SK-N-SH (cell line): ENCODE results near the gene PRICKLE4. TPM values are rescaled to one million over a fixed set of nuclear protein-coding genes. Genes with fewer than 3 reads are reported as not detected.
A peak's percentile ranks its signal among the peaks of the same experiment; 100 is the strongest.

ENCODE experiments used
- CTCF ChIA-PET: fragments of 300-600, 350-600 bp; formaldehyde crosslinking; extraction: SDS; loops from one replicate; lab custom pipeline; 2021; lab: Yijun Ruan, JAX
- POLR2A ChIA-PET: fragments of 350-600 bp; sonication (Branson Sonifier 250); formaldehyde crosslinking; extraction: SDS; loops from one replicate; lab custom pipeline; 2020; ENCODE audit warnings: antibody characterized with exemption, inconsistent platforms; lab: Yijun Ruan, JAX
- DNase-seq: peaks from one replicate; pipeline ENCODE4 v3.0.0; 2012
- H2AFZ ChIP-seq: fragments of 200-600 bp; sonication (generic); 2 replicates; pipeline ENCODE4 v1.8.1; 2016; ENCODE audit warnings: antibody characterized with exemption, mild to moderate bottlenecking, low read depth
- H3F3A ChIP-seq: fragments of 200-600 bp; sonication (generic); replicated peaks from 2 replicates; pipeline ENCODE3; 2016; ENCODE audit warnings: antibody characterized with exemption, mild to moderate bottlenecking; ENCODE audit not compliant: insufficient read depth
- H3K27ac ChIP-seq, 2 experiments: fragments of 200-500 bp in 1 of 2; fragments of 200-600 bp in 1 of 2; sonication (Bioruptor generic) in 1 of 2; sonication (generic), shearing (Covaris generic) in 1 of 2; 2 replicates each; pipeline versions ENCODE4 v1.5.1 to v1.6.1; 2014 to 2016; ENCODE audit warnings: low read depth in 2 of 2, inconsistent platforms in 1 of 2, low read length in 1 of 2, mild to moderate bottlenecking in 1 of 2, mixed read lengths in 1 of 2
- H3K27me3 ChIP-seq: fragments of 200-600 bp; sonication (generic), shearing (Covaris generic); 2 replicates; pipeline ENCODE4 v1.6.1; 2016; ENCODE audit warnings: mixed run types; ENCODE audit not compliant: insufficient read depth
- H3K36me3 ChIP-seq, 2 experiments: fragments of 200-500 bp in 1 of 2; fragments of 200-600 bp in 1 of 2; sonication (Bioruptor generic) in 1 of 2; sonication (generic) in 1 of 2; replicated peaks in 1 of 2; 2 replicates each; pipeline versions ENCODE3 to v1.5.1; 2014 to 2016; ENCODE audit warnings: low read length in 1 of 2, mild to moderate bottlenecking in 1 of 2; ENCODE audit not compliant: insufficient read depth in 2 of 2, control insufficient read depth in 1 of 2
- H3K4me1 ChIP-seq, 2 experiments: fragments of 200-500 bp in 1 of 2; fragments of 200-600 bp in 1 of 2; sonication (Bioruptor generic) in 1 of 2; sonication (generic), shearing (Covaris generic) in 1 of 2; 2 replicates each; pipeline versions ENCODE4 v1.5.1 to v1.6.1; 2014 to 2016; ENCODE audit warnings: low read depth in 1 of 2, low read length in 1 of 2, mixed run types in 1 of 2; ENCODE audit not compliant: insufficient read depth in 2 of 2, control insufficient read depth in 1 of 2
- H3K4me2 ChIP-seq: fragments of 200-600 bp; sonication (generic), shearing (Covaris generic); 2 replicates; pipeline ENCODE4 v1.6.1; 2017; ENCODE audit warnings: mixed run types
- H3K4me3 ChIP-seq, 2 experiments: fragments of 200-500 bp in 1 of 2; fragments of 200-600 bp in 1 of 2; sonication (Bioruptor generic) in 1 of 2; sonication (generic), shearing (Covaris generic) in 1 of 2; 2 replicates each; pipeline versions ENCODE4 v1.5.1 to v1.8.1; 2014 to 2016; ENCODE audit warnings: low read depth in 2 of 2, inconsistent platforms in 1 of 2, low read length in 1 of 2, mild to moderate bottlenecking in 1 of 2, mixed read lengths in 1 of 2, moderate library complexity in 1 of 2
- H3K79me2 ChIP-seq: fragments of 200-600 bp; sonication (generic); 2 replicates; pipeline ENCODE4 v1.8.1; 2017; ENCODE audit warnings: mild to moderate bottlenecking; ENCODE audit not compliant: insufficient read depth
- H3K9ac ChIP-seq: fragments of 200-600 bp; sonication (generic); 2 replicates; pipeline ENCODE4 v1.6.1; 2017; ENCODE audit warnings: mixed run types
- H3K9me2 ChIP-seq: fragments of 200-600 bp; sonication (generic); 2 replicates; pipeline ENCODE4 v1.6.1; 2017; ENCODE audit warnings: mixed run types
- H3K9me3 ChIP-seq: fragments of 200-600 bp; sonication (generic); 2 replicates; pipeline ENCODE4 v1.6.1; 2017; ENCODE audit warnings: mixed run types, mild to moderate bottlenecking, moderate library complexity
- H4K20me1 ChIP-seq: fragments of 200-600 bp; sonication (generic); 2 replicates; pipeline ENCODE4 v1.6.1; 2017; ENCODE audit warnings: mild to moderate bottlenecking, mixed run types; ENCODE audit not compliant: insufficient read depth
- ELF1 ChIP-seq: IDR thresholded peaks from 2 replicates; pipeline ENCODE4 v1.4.0; 2012
- EZH2phosphoT487 ChIP-seq: fragments of 200-600 bp; sonication (generic); IDR thresholded peaks from 2 replicates; pipeline ENCODE4 v1.6.1; 2017; ENCODE audit warnings: low read depth, mixed run types, mild to moderate bottlenecking, antibody characterized with exemption, moderate library complexity, borderline replicate concordance
- FOXJ3 ChIP-seq: sonication (generic); formaldehyde crosslinking; IDR thresholded peaks from 2 replicates; pipeline ENCODE4 v1.5.1; 2020; ENCODE audit warnings: mild to moderate bottlenecking, missing genetic modification reagents
- FOXM1 ChIP-seq: IDR thresholded peaks from 2 replicates; pipeline ENCODE4 v1.4.0; 2012; ENCODE audit warnings: low read depth, mild to moderate bottlenecking
- GABPA ChIP-seq: IDR thresholded peaks from 2 replicates; pipeline ENCODE4 v1.4.0; 2012; ENCODE audit warnings: low read depth, mild to moderate bottlenecking
- JUND ChIP-seq: IDR thresholded peaks from 2 replicates; pipeline ENCODE4 v1.4.0; 2012
- MEF2A ChIP-seq: IDR thresholded peaks from 2 replicates; pipeline ENCODE4 v1.4.0; 2012; ENCODE audit warnings: low read depth, borderline replicate concordance
- NFIC ChIP-seq: IDR thresholded peaks from 2 replicates; pipeline ENCODE4 v1.4.0; 2012; ENCODE audit warnings: borderline replicate concordance
- NRF1 ChIP-seq: IDR thresholded peaks from 2 replicates; pipeline ENCODE4 v1.6.1; 2012; ENCODE audit warnings: low read depth, mild to moderate bottlenecking, low read length
- RAD21 ChIP-seq: IDR thresholded peaks from 2 replicates; pipeline ENCODE4 v1.6.1; 2012; ENCODE audit warnings: mild to moderate bottlenecking, low read length
- RCOR1 ChIP-seq: fragments of 150-350 bp; IDR thresholded peaks from 2 replicates; pipeline ENCODE4 v1.6.1; 2017; ENCODE audit warnings: antibody characterized with exemption, low read length
- RFX5 ChIP-seq: IDR thresholded peaks from 2 replicates; pipeline ENCODE4 v1.6.1; 2012; ENCODE audit warnings: mild to moderate bottlenecking, improper control_type of control experiment, low read length
- RXRA ChIP-seq: IDR thresholded peaks from 2 replicates; pipeline ENCODE4 v1.4.0; 2012; ENCODE audit warnings: low read depth, mild to moderate bottlenecking, borderline replicate concordance
- SMC3 ChIP-seq: IDR thresholded peaks from 2 replicates; pipeline ENCODE4 v1.6.1; 2012; ENCODE audit warnings: low read depth, low read length, improper control_type of control experiment
- TAF1 ChIP-seq: IDR thresholded peaks from 2 replicates; pipeline ENCODE4 v1.6.1; 2012; ENCODE audit warnings: low read depth, mild to moderate bottlenecking, low read length, moderate library complexity, borderline replicate concordance
- TCF12 ChIP-seq: IDR thresholded peaks from 2 replicates; pipeline ENCODE4 v1.4.0; 2012
- TEAD4 ChIP-seq: IDR thresholded peaks from 2 replicates; pipeline ENCODE4 v1.4.0; 2012; ENCODE audit warnings: mild to moderate bottlenecking, borderline replicate concordance; ENCODE audit not compliant: insufficient read depth
- YY1 ChIP-seq: IDR thresholded peaks from 2 replicates; pipeline ENCODE4 v1.4.0; 2012; ENCODE audit warnings: low read depth, mild to moderate bottlenecking
- WGBS: methylation state at CpG from one replicate; pipeline ENCODE4 v1.1.6; 2017; ENCODE audit warnings: low lambda C conversion rate; 5-methylcytosine and 5-hydroxymethylcytosine counted together
- polyA plus RNA-seq, 3 experiments: library from polyadenylated mRNA; depleted of rRNA; stranded (reverse); fragments of >200 nt; gene quantifications; 2 replicates each; pipeline ENCODE4 v1.2.3, GENCODE V29; 2012
- TF ChIP-seq, protein P1 (sequence below): fragments of 150-350 bp; IDR thresholded peaks from 2 replicates; pipeline ENCODE4 v1.6.1; 2016; ENCODE audit warnings: mild to moderate bottlenecking, low read depth, low read length
- TF ChIP-seq, protein P2 (sequence below): IDR thresholded peaks from 2 replicates; pipeline ENCODE4 v1.6.1; 2012; ENCODE audit warnings: mild to moderate bottlenecking, low read depth, low read length, moderate library complexity

PRICKLE4 gene
- polyA plus RNA-seq, 1 of the 3 experiments (the other 2 are of a cell fraction) = 3.9 TPM

DNA sequence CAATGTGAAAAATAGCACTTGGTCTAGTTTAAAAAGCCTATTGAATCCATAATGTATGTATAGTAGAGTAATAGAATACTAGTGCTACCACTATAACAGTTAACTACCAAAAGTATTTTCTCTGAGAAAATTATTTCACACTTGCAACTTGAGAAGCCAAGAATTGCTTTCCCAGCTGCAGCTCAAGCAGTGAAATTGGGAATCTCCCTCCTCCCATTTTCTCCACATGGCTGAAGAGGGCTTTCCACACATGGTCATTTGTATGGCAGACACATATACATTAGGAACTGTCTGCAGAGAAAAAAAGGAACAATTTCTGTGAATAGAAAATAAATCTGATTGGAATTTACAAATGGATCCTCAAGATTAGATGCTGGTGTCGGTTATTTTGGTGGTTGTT lies 41.4 kb downstream of the PRICKLE4 start:
- no peak for DNase-seq
- CTCF ChIA-PET = interaction anchor here (0.6 kb wide), 1 partner anchor 35 kb away, joined by 4 read pairs; the partner anchor contains the start of gene TOMM6
- H3K79me2 ChIP-seq = no peaks in the 10 kb centered on the region
- no peaks in the 10 kb centered on the region for H3K9me3 ChIP-seq
- H3K4me2 ChIP-seq = no peak overlapping the region
- H3K4me3 ChIP-seq = no peak overlapping the region
- no peaks in the 10 kb centered on the region for H4K20me1 ChIP-seq
- H3K9me2 ChIP-seq = no peaks in the 10 kb centered on the region
- no peak overlapping the region for H2AFZ ChIP-seq
- peaks cover 0 to 7% of the 10 kb centered on the region in 2 experiments; a peak in 1 of 4 replicates for H3K4me1 ChIP-seq
- H3K27ac ChIP-seq = no peak overlapping the region
- no peak for TF ChIP-seq SMC3
- no peak for TF ChIP-seq RAD21
- TF ChIP-seq EZH2phosphoT487 = no peak
- 100% methylated on average over 1 of the region's 1 CpG for WGBS
- POLR2A ChIA-PET = no interaction called here
- H3K27me3 ChIP-seq = no peaks in the 10 kb centered on the region
- no peaks in the 10 kb centered on the region for H3K36me3 ChIP-seq
- H3F3A ChIP-seq = peaks cover 7% of the 10 kb centered on the region
- H3K9ac ChIP-seq = no peak overlapping the region

DNA sequence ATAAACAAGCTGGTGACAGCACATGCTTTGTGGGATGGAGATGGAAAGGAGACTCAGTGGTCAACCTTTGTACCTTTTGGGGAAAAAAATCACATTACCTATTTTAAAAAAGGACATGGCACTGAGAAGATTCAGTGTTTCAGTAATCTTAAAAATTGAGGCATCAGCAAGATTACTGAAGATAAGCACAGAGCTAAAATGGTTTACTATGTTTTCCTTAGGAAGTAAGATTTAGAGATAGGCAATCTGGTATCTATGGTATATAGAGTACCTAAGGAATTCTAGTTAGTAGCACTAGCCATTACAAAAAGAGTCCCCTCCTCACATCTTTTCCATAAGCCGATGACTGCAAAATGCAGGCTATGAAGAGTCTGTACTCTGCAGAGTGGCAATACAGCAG lies 42.6 kb downstream of the PRICKLE4 start:
- Histone ChIP-seq H4K20me1 (no peaks in the 10 kb centered on the region), H3K9ac (no peak overlapping the region), H2AFZ (no peak overlapping the region), H3K4me2 (0 out of 2 replicates have a peak overlapping the region, but pooled peaks have one; percentile 6), H3K27ac (no peak overlapping the region), H3K4me3 (no peak overlapping the region), H3K79me2 (no peaks in the 10 kb centered on the region), H3K9me3 (no peaks in the 10 kb centered on the region), H3K36me3 (no peaks in the 10 kb centered on the region), H3K9me2 (no peaks in the 10 kb centered on the region), H3K27me3 (no peaks in the 10 kb centered on the region), H3K4me1 (peaks cover 0 to 7% of the 10 kb centered on the region in 2 experiments; a peak in 1 of 4 replicates), H3F3A (peaks cover 7% of the 10 kb centered on the region)
- ChIA-PET CTCF (interaction anchor here (0.5 kb wide), 1 partner anchor 24 kb away, joined by 3 read pairs; no protein-coding TSS in a partner anchor), POLR2A (no interaction called here)
- DNase-seq = no peak
- 100% methylated on average over 1 of the region's 1 CpG for WGBS
- TF ChIP-seq, protein P1, sequence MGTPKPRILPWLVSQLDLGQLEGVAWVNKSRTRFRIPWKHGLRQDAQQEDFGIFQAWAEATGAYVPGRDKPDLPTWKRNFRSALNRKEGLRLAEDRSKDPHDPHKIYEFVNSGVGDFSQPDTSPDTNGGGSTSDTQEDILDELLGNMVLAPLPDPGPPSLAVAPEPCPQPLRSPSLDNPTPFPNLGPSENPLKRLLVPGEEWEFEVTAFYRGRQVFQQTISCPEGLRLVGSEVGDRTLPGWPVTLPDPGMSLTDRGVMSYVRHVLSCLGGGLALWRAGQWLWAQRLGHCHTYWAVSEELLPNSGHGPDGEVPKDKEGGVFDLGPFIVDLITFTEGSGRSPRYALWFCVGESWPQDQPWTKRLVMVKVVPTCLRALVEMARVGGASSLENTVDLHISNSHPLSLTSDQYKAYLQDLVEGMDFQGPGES = no peak
- TF ChIP-seq JUND = no peak
- no peak for TF ChIP-seq YY1
- no peak for TF ChIP-seq NFIC
- TF ChIP-seq MEF2A = no peak
- TF ChIP-seq NRF1 = no peak
- TF ChIP-seq ELF1 = no peak
- TF ChIP-seq TAF1 = no peak
- TF ChIP-seq FOXM1 = no peak
- TF ChIP-seq TEAD4 = no peak
- no peak for TF ChIP-seq RCOR1
- TF ChIP-seq GABPA = no peak
- no peak for TF ChIP-seq RFX5
- TF ChIP-seq FOXJ3 = no peak
- TF ChIP-seq RXRA = no peak
- no peak for TF ChIP-seq TCF12
- TF ChIP-seq, protein P2, sequence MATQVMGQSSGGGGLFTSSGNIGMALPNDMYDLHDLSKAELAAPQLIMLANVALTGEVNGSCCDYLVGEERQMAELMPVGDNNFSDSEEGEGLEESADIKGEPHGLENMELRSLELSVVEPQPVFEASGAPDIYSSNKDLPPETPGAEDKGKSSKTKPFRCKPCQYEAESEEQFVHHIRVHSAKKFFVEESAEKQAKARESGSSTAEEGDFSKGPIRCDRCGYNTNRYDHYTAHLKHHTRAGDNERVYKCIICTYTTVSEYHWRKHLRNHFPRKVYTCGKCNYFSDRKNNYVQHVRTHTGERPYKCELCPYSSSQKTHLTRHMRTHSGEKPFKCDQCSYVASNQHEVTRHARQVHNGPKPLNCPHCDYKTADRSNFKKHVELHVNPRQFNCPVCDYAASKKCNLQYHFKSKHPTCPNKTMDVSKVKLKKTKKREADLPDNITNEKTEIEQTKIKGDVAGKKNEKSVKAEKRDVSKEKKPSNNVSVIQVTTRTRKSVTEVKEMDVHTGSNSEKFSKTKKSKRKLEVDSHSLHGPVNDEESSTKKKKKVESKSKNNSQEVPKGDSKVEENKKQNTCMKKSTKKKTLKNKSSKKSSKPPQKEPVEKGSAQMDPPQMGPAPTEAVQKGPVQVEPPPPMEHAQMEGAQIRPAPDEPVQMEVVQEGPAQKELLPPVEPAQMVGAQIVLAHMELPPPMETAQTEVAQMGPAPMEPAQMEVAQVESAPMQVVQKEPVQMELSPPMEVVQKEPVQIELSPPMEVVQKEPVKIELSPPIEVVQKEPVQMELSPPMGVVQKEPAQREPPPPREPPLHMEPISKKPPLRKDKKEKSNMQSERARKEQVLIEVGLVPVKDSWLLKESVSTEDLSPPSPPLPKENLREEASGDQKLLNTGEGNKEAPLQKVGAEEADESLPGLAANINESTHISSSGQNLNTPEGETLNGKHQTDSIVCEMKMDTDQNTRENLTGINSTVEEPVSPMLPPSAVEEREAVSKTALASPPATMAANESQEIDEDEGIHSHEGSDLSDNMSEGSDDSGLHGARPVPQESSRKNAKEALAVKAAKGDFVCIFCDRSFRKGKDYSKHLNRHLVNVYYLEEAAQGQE = no peak
- no peak for TF ChIP-seq EZH2phosphoT487
